HepG2 (cell line): ENCODE results near the gene UBE2I.

Source experiments
- BRCA1 ChIP-seq: sonication (generic); formaldehyde crosslinking; IDR thresholded peaks from 2 replicates; pipeline ENCODE4 v1.4.0; 2020; ENCODE audit warnings: missing genetic modification reagents
- GABPA ChIP-seq, 2 experiments: IDR thresholded peaks; 2 replicates each; pipeline ENCODE4 v1.6.1; 2011 to 2016; ENCODE audit warnings: low read depth in 2 of 2, low read length in 1 of 2, missing biosample characterization in 1 of 2, missing genetic modification characterization in 1 of 2
- KAT7 ChIP-seq: IDR thresholded peaks from 2 replicates; pipeline ENCODE4 v1.6.1; 2018; ENCODE audit warnings: borderline replicate concordance, missing compliant biosample characterization
- MXI1 ChIP-seq: IDR thresholded peaks from 3 replicates; pipeline ENCODE4 v1.6.1; 2012; ENCODE audit warnings: low read depth, low read length, inconsistent platforms, borderline replicate concordance
- NR2F6 ChIP-seq, 2 experiments: IDR thresholded peaks; 2 replicates each; pipeline ENCODE4 v1.6.1; 2016; ENCODE audit warnings: antibody characterized with exemption in 1 of 2, mild to moderate bottlenecking in 1 of 2
- POLR2A ChIP-seq, 2 experiments: IDR thresholded peaks; 2 replicates each; pipeline ENCODE4 v1.6.1; 2011; ENCODE audit warnings: low read depth in 2 of 2, low read length in 2 of 2, mild to moderate bottlenecking in 1 of 2, moderate library complexity in 1 of 2; ENCODE audit not compliant: insufficient read depth in 1 of 2
- YEATS4 ChIP-seq: sonication (generic); formaldehyde crosslinking; IDR thresholded peaks from 2 replicates; pipeline ENCODE4 v1.4.0; 2020; ENCODE audit warnings: missing genetic modification reagents, borderline replicate concordance
- ZFP62 ChIP-seq: sonication (generic); formaldehyde crosslinking; IDR thresholded peaks from 2 replicates; pipeline ENCODE4 v1.4.0; 2020; ENCODE audit warnings: missing genetic modification reagents
- TF ChIP-seq, protein P1 (sequence below): sonication (generic); formaldehyde crosslinking; IDR thresholded peaks from 2 replicates; pipeline ENCODE4 v1.5.0; 2020; ENCODE audit warnings: mild to moderate bottlenecking, missing genetic modification reagents, moderate library complexity
- TF ChIP-seq, protein P2 (sequence below): sonication (generic); formaldehyde crosslinking; IDR thresholded peaks from 2 replicates; pipeline ENCODE4 v1.8.0; 2022; ENCODE audit warnings: missing genetic modification reagents, mild to moderate bottlenecking, inconsistent platforms, borderline replicate concordance
- TF ChIP-seq, protein P3 (sequence below): sonication (generic); formaldehyde crosslinking; IDR thresholded peaks from 2 replicates; pipeline ENCODE4 v1.4.0; 2020; ENCODE audit warnings: missing genetic modification reagents
- TF ChIP-seq, protein P4 (sequence below): sonication (generic); formaldehyde crosslinking; IDR thresholded peaks from 2 replicates; pipeline ENCODE4 v1.9.0; 2021; ENCODE audit warnings: missing genetic modification reagents, borderline replicate concordance
- TF ChIP-seq, protein P5 (sequence below): sonication (generic); formaldehyde crosslinking; IDR thresholded peaks from 2 replicates; pipeline ENCODE4 v1.4.0; 2020; ENCODE audit warnings: missing genetic modification reagents

DNA sequence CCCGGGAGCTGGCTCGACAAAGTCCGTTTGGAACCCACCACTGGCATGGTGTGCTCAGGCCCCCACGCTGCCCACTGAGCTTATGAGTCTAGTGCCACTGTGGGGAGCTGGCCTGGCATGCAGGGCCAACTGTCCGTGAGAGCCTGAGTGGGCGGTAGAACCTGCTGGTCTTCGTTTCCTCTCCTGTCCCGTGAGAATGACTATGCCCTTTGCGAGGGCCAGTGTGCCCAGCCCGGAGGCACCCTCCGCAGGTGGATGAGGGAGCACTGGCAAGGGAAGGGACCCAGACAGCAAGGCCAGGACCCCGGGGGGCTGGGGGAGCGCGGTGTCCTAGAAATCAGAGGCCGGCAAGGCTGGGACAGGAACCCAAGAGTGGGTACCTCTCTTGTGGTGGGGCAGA, 27.2 kb downstream of the UBE2I start:
- TF ChIP-seq, protein P1, sequence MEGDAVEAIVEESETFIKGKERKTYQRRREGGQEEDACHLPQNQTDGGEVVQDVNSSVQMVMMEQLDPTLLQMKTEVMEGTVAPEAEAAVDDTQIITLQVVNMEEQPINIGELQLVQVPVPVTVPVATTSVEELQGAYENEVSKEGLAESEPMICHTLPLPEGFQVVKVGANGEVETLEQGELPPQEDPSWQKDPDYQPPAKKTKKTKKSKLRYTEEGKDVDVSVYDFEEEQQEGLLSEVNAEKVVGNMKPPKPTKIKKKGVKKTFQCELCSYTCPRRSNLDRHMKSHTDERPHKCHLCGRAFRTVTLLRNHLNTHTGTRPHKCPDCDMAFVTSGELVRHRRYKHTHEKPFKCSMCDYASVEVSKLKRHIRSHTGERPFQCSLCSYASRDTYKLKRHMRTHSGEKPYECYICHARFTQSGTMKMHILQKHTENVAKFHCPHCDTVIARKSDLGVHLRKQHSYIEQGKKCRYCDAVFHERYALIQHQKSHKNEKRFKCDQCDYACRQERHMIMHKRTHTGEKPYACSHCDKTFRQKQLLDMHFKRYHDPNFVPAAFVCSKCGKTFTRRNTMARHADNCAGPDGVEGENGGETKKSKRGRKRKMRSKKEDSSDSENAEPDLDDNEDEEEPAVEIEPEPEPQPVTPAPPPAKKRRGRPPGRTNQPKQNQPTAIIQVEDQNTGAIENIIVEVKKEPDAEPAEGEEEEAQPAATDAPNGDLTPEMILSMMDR (CRISPR knock-in tag) = no peak
- no peak for TF ChIP-seq GABPA (IDR thresholded peaks at IDR 0.05; ENCODE audit: low read depth, low read length)
- no peak for TF ChIP-seq GABPA (CRISPR knock-in tag; IDR thresholded peaks at IDR 0.05; ENCODE audit: low read depth)
- TF ChIP-seq, protein P2, sequence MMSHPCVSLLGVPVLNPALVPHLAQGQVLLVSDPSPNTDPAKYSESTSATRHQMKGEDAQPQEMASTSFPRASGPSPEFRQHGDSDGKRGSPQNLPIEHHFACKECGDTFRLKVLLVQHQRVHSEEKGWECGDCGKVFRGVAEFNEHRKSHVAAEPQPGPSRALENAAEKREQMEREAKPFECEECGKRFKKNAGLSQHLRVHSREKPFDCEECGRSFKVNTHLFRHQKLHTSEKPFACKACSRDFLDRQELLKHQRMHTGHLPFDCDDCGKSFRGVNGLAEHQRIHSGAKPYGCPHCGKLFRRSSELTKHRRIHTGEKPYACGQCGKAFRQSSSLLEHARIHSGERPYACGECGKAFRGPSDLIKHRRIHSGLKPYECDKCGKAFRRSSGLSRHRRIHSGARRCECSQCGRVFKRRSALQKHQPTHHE = no peak
- TF ChIP-seq, protein P3, sequence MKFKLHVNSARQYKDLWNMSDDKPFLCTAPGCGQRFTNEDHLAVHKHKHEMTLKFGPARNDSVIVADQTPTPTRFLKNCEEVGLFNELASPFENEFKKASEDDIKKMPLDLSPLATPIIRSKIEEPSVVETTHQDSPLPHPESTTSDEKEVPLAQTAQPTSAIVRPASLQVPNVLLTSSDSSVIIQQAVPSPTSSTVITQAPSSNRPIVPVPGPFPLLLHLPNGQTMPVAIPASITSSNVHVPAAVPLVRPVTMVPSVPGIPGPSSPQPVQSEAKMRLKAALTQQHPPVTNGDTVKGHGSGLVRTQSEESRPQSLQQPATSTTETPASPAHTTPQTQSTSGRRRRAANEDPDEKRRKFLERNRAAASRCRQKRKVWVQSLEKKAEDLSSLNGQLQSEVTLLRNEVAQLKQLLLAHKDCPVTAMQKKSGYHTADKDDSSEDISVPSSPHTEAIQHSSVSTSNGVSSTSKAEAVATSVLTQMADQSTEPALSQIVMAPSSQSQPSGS = no peak
- TF ChIP-seq KAT7 (CRISPR knock-in tag) = no peak
- no peak for TF ChIP-seq YEATS4 (CRISPR knock-in tag)
- no peak for TF ChIP-seq MXI1
- TF ChIP-seq, protein P4, sequence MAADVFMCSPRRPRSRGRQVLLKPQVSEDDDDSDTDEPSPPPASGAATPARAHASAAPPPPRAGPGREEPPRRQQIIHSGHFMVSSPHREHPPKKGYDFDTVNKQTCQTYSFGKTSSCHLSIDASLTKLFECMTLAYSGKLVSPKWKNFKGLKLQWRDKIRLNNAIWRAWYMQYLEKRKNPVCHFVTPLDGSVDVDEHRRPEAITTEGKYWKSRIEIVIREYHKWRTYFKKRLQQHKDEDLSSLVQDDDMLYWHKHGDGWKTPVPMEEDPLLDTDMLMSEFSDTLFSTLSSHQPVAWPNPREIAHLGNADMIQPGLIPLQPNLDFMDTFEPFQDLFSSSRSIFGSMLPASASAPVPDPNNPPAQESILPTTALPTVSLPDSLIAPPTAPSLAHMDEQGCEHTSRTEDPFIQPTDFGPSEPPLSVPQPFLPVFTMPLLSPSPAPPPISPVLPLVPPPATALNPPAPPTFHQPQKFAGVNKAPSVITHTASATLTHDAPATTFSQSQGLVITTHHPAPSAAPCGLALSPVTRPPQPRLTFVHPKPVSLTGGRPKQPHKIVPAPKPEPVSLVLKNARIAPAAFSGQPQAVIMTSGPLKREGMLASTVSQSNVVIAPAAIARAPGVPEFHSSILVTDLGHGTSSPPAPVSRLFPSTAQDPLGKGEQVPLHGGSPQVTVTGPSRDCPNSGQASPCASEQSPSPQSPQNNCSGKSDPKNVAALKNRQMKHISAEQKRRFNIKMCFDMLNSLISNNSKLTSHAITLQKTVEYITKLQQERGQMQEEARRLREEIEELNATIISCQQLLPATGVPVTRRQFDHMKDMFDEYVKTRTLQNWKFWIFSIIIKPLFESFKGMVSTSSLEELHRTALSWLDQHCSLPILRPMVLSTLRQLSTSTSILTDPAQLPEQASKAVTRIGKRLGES (CRISPR knock-in tag) = no peak
- TF ChIP-seq NR2F6 (IDR thresholded peaks at IDR 0.05) = no peak
- TF ChIP-seq NR2F6 (CRISPR knock-in tag; IDR thresholded peaks at IDR 0.05) = no peak
- no peak for TF ChIP-seq ZFP62 (CRISPR knock-in tag)
- no peak for TF ChIP-seq POLR2A (IDR thresholded peaks at IDR 0.05; ENCODE audit: insufficient read depth in 1 of 2, low read depth in 2 of 2, low read length in 2 of 2)
- TF ChIP-seq BRCA1 (CRISPR knock-in tag) = no peak
- TF ChIP-seq, protein P5, sequence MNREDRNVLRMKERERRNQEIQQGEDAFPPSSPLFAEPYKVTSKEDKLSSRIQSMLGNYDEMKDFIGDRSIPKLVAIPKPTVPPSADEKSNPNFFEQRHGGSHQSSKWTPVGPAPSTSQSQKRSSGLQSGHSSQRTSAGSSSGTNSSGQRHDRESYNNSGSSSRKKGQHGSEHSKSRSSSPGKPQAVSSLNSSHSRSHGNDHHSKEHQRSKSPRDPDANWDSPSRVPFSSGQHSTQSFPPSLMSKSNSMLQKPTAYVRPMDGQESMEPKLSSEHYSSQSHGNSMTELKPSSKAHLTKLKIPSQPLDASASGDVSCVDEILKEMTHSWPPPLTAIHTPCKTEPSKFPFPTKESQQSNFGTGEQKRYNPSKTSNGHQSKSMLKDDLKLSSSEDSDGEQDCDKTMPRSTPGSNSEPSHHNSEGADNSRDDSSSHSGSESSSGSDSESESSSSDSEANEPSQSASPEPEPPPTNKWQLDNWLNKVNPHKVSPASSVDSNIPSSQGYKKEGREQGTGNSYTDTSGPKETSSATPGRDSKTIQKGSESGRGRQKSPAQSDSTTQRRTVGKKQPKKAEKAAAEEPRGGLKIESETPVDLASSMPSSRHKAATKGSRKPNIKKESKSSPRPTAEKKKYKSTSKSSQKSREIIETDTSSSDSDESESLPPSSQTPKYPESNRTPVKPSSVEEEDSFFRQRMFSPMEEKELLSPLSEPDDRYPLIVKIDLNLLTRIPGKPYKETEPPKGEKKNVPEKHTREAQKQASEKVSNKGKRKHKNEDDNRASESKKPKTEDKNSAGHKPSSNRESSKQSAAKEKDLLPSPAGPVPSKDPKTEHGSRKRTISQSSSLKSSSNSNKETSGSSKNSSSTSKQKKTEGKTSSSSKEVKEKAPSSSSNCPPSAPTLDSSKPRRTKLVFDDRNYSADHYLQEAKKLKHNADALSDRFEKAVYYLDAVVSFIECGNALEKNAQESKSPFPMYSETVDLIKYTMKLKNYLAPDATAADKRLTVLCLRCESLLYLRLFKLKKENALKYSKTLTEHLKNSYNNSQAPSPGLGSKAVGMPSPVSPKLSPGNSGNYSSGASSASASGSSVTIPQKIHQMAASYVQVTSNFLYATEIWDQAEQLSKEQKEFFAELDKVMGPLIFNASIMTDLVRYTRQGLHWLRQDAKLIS (CRISPR knock-in tag) = no peak
